ENCODE results near the gene GABARAP. TPM values are rescaled to one million over a fixed set of nuclear protein-coding genes. Genes with fewer than 3 reads are reported as not detected.

Gene GABARAP
- total RNA-seq, 1 donor from 2014 or later: 120 TPM

- DNase-seq (ENCODE audit: low read depth, low spot score): no peak
These were observed 1.0 kb downstream of the GABARAP start for GRCh38 chr17:7241090-7241733.

- DNase-seq (ENCODE audit: low read depth, low spot score): no peak
These were observed 1.9 kb downstream of the GABARAP start for GRCh38 chr17:7240375-7240774.

GRCh38 chr17:7239091-7240027 lies 2.9 kb downstream of the GABARAP start, which contains the start of gene PHF23:
Gene PHF23 (minus strand): TSS chr17:7239457. CDS start chr17:7239279, 178 bp downstream.
- DNase-seq (ENCODE audit: low read depth, low spot score): peak; percentile 99

- no peak for DNase-seq (ENCODE audit: low read depth, low spot score)
These were observed 3.7 kb downstream of the GABARAP start for GRCh38 chr17:7238420-7239090.

- no peak for DNase-seq (ENCODE audit: low read depth, low spot score)
These were observed 4.4 kb downstream of the GABARAP start for GRCh38 chr17:7237761-7238419.

GRCh38 chr17:7237266-7237760 lies 4.9 kb downstream of the GABARAP start:
- DNase-seq (ENCODE audit: low read depth, low spot score): no peak

- DNase-seq (ENCODE audit: low read depth, low spot score): no peak
These were observed 5.4 kb downstream of the GABARAP start for GRCh38 chr17:7236808-7237207.

GRCh38 chr17:7235693-7236665 lies 6.3 kb downstream of the GABARAP start:
- DNase-seq (ENCODE audit: low read depth, low spot score): no peak

- peak; percentile 82 for DNase-seq (ENCODE audit: low read depth, low spot score)
These were observed 7.9 kb downstream of the GABARAP start, which contains the start of gene DVL2 for GRCh38 chr17:7234083-7234951. Gene DVL2 (minus strand): TSS chr17:7234517. CDS start chr17:7234262, 255 bp downstream.

- DNase-seq (ENCODE audit: low read depth, low spot score): no peak
These were observed 8.6 kb downstream of the GABARAP start for GRCh38 chr17:7233701-7234082.

GRCh38 chr17:7232114-7232513 lies 10.1 kb downstream of the GABARAP start:
- no peak for DNase-seq (ENCODE audit: low read depth, low spot score)

- DNase-seq (ENCODE audit: low read depth, low spot score): no peak
These were observed 12.7 kb downstream of the GABARAP start for GRCh38 chr17:7229504-7229903.

GRCh38 chr17:7228920-7229319 lies 13.3 kb downstream of the GABARAP start:
- no peak for DNase-seq (ENCODE audit: low read depth, low spot score)

- no peak for DNase-seq (ENCODE audit: low read depth, low spot score)
These were observed 15.2 kb downstream of the GABARAP start for GRCh38 chr17:7226721-7227710.

GRCh38 chr17:7225711-7226331 lies 16.4 kb downstream of the GABARAP start:
- DNase-seq (ENCODE audit: low read depth, low spot score): no peak

GRCh38 chr17:7224661-7225111 lies 17.6 kb downstream of the GABARAP start:
- DNase-seq (ENCODE audit: low read depth, low spot score): no peak

- no peak for DNase-seq (ENCODE audit: low read depth, low spot score)
These were observed 18.1 kb downstream of the GABARAP start for GRCh38 chr17:7224110-7224509.
